HUES6 (cell line): ENCODE data around the gene QRSL1.

Experiments used
- H3K27ac ChIP-seq: 2 replicates; pipeline ENCODE4 v1.7.0; 2013; ENCODE audit warnings: low read depth, mild to moderate bottlenecking, low read length, inconsistent platforms
- H3K27me3 ChIP-seq: 2 replicates; pipeline ENCODE4 v1.6.1; 2013; ENCODE audit warnings: low read length; ENCODE audit not compliant: control insufficient read depth, insufficient read depth
- H3K36me3 ChIP-seq: 2 replicates; pipeline ENCODE4 v1.6.1; 2013; ENCODE audit warnings: low read length; ENCODE audit not compliant: control insufficient read depth, insufficient read depth
- H3K4me1 ChIP-seq: 2 replicates; pipeline ENCODE4 v1.6.1; 2013; ENCODE audit warnings: low read length; ENCODE audit not compliant: control insufficient read depth, insufficient read depth
- H3K4me3 ChIP-seq: 2 replicates; pipeline ENCODE4 v1.5.1; 2013; ENCODE audit warnings: low read depth, low read length
- H3K9ac ChIP-seq: one replicate; pipeline ENCODE4 v1.6.1; 2013; ENCODE audit warnings: mild to moderate bottlenecking, low read length
- H3K9me3 ChIP-seq: 2 replicates; pipeline ENCODE4 v1.6.1; 2013; ENCODE audit warnings: low read depth, low read length; ENCODE audit not compliant: control insufficient read depth, insufficient read depth

QRSL1 gene

GRCh38 chr6:106612671-106613416 lies 16.5 kb upstream of the QRSL1 start:
- H3K9ac ChIP-seq = no peak overlapping the region
- no peak overlapping the region for H3K4me3 ChIP-seq

GRCh38 chr6:106613590-106613989 lies 15.8 kb upstream of the QRSL1 start:
- peak overlapping the region; percentile 98 for H3K27ac ChIP-seq
- H3K36me3 ChIP-seq = no peaks in the 10 kb centered on the region; the same call in 1 of the 2 replicates
- H3K9ac ChIP-seq = peak overlapping the region; percentile 51
- H3K9me3 ChIP-seq = no peaks in the 10 kb centered on the region
- H3K4me3 ChIP-seq = no peak overlapping the region; the same call in 1 of the 2 replicates
- H3K4me1 ChIP-seq = peaks cover 34% of the 10 kb centered on the region
- H3K27me3 ChIP-seq = no peaks in the 10 kb centered on the region

More at GRCh38 chr6:106612671-106613416, 16.5 kb upstream of the QRSL1 start:
- Histone ChIP-seq H3K9me3 (no peaks in the 10 kb centered on the region), H3K4me1 (peaks cover 34% of the 10 kb centered on the region), H3K27ac (peak overlapping the region; percentile 98), H3K36me3 (no peaks in the 10 kb centered on the region), H3K27me3 (no peaks in the 10 kb centered on the region)

GRCh38 chr6:106614166-106614565 lies 15.2 kb upstream of the QRSL1 start:
- Histone ChIP-seq H3K36me3 (no peaks in the 10 kb centered on the region; the same call in 1 of the 2 replicates), H3K4me3 (peak overlapping the region; percentile 31), H3K9me3 (no peaks in the 10 kb centered on the region), H3K9ac (peak overlapping the region; percentile 51), H3K4me1 (peaks cover 34% of the 10 kb centered on the region), H3K27me3 (no peaks in the 10 kb centered on the region), H3K27ac (peak overlapping the region; percentile 98)

- Histone ChIP-seq H3K36me3 (no peaks in the 10 kb centered on the region; the same call in 1 of the 2 replicates), H3K9me3 (no peaks in the 10 kb centered on the region), H3K4me3 (peak overlapping the region; percentile 31), H3K9ac (peak overlapping the region; percentile 51), H3K27me3 (no peaks in the 10 kb centered on the region), H3K4me1 (peaks cover 34% of the 10 kb centered on the region), H3K27ac (peak overlapping the region; percentile 98)
Measured at GRCh38 chr6:106614592-106615257, 14.7 kb upstream of the QRSL1 start.

- Histone ChIP-seq H3K9me3 (no peaks in the 10 kb centered on the region; the same call in 1 of the 2 replicates), H3K9ac (no peak overlapping the region), H3K36me3 (peaks cover 2% of the 10 kb centered on the region; the same call in 1 of the 2 replicates), H3K4me3 (no peak overlapping the region), H3K4me1 (peaks cover 47% of the 10 kb centered on the region), H3K27me3 (no peaks in the 10 kb centered on the region), H3K27ac (no peak overlapping the region)
Measured at GRCh38 chr6:106617302-106617701, 12.1 kb upstream of the QRSL1 start.

GRCh38 chr6:106617857-106618256 lies 11.5 kb upstream of the QRSL1 start:
- peaks cover 46% of the 10 kb centered on the region for H3K4me1 ChIP-seq
- H3K9ac ChIP-seq = no peak overlapping the region
- no peaks in the 10 kb centered on the region for H3K27me3 ChIP-seq
- no peak overlapping the region for H3K27ac ChIP-seq
- H3K4me3 ChIP-seq = no peak overlapping the region
- H3K9me3 ChIP-seq = peaks cover 4% of the 10 kb centered on the region; the same call in 1 of the 2 replicates
- peaks cover 7% of the 10 kb centered on the region; the same call in 1 of the 2 replicates for H3K36me3 ChIP-seq

GRCh38 chr6:106618324-106618723 lies 11.1 kb upstream of the QRSL1 start:
- H3K36me3 ChIP-seq = peaks cover 7% of the 10 kb centered on the region; the same call in 1 of the 2 replicates
- H3K9me3 ChIP-seq = peaks cover 9% of the 10 kb centered on the region; the same call in 1 of the 2 replicates
- no peak overlapping the region for H3K4me3 ChIP-seq
- no peak overlapping the region for H3K27ac ChIP-seq
- H3K4me1 ChIP-seq = peaks cover 42% of the 10 kb centered on the region
- no peak overlapping the region for H3K9ac ChIP-seq
- H3K27me3 ChIP-seq = no peaks in the 10 kb centered on the region

GRCh38 chr6:106619223-106619622 lies 10.2 kb upstream of the QRSL1 start:
- peaks cover 33% of the 10 kb centered on the region for H3K4me1 ChIP-seq
- H3K36me3 ChIP-seq = peaks cover 7% of the 10 kb centered on the region; the same call in 1 of the 2 replicates
- H3K27me3 ChIP-seq = no peaks in the 10 kb centered on the region
- H3K9ac ChIP-seq = no peak overlapping the region
- no peak overlapping the region for H3K27ac ChIP-seq
- no peak overlapping the region for H3K4me3 ChIP-seq
- peaks cover 9% of the 10 kb centered on the region; the same call in 1 of the 2 replicates for H3K9me3 ChIP-seq

GRCh38 chr6:106620931-106621672 lies 8.3 kb upstream of the QRSL1 start:
- Histone ChIP-seq H3K36me3 (peaks cover 7% of the 10 kb centered on the region; the same call in 1 of the 2 replicates), H3K9ac (no peak overlapping the region), H3K4me1 (peaks cover 22% of the 10 kb centered on the region), H3K4me3 (no peak overlapping the region), H3K9me3 (peaks cover 9% of the 10 kb centered on the region; the same call in 1 of the 2 replicates), H3K27me3 (no peaks in the 10 kb centered on the region), H3K27ac (peak overlapping the region; percentile 31; the same call in 1 of the 2 replicates)

- Histone ChIP-seq H3K9ac (no peak overlapping the region), H3K4me3 (no peak overlapping the region), H3K36me3 (peaks cover 7% of the 10 kb centered on the region; the same call in 1 of the 2 replicates), H3K4me1 (peaks cover 26% of the 10 kb centered on the region), H3K27ac (no peak overlapping the region), H3K27me3 (no peaks in the 10 kb centered on the region), H3K9me3 (peaks cover 9% of the 10 kb centered on the region; the same call in 1 of the 2 replicates)
Measured at GRCh38 chr6:106622412-106622811, 7.0 kb upstream of the QRSL1 start.
